Naive thymus-derived CD4-positive, alpha-beta T cell (primary cell): Measurements from ENCODE around the gene MAJIN. TPM values are rescaled to one million over a fixed set of nuclear protein-coding genes. Genes with fewer than 3 reads are reported as not detected.

Experiments used
- ATAC-seq: fragments of 150-1000 bp; cut with Tn5 transposase; 2 replicates; pipeline ENCODE4 v1.10.0; 2021; ENCODE audit warnings: mild to moderate bottlenecking, moderate library complexity
- CTCF ChIA-PET: fragments of 350-600 bp; sonication (Branson Sonifier 250); formaldehyde crosslinking; loops from one replicate; lab custom pipeline; 2021; ENCODE audit warnings: antibody characterized with exemption; lab: Charles Lee
- POLR2A ChIA-PET: fragments of 350-600 bp; sonication (Branson Sonifier 250); formaldehyde crosslinking; loops from one replicate; lab custom pipeline; 2021; ENCODE audit warnings: antibody characterized with exemption, inconsistent platforms; lab: Charles Lee
- DNase-seq, 9 donors: peaks; one replicate each; pipeline versions ENCODE4 v3.0.0 to v3.0.0-alpha.2; 2020 to 2022; ENCODE audit warnings: mixed read lengths in 1 of 9
- H3K27ac ChIP-seq: one replicate; pipeline ENCODE4 v1.7.0; 2013; ENCODE audit warnings: mild to moderate bottlenecking, low read depth, low read length, moderate library complexity
- H3K27me3 ChIP-seq, 2 donors: one replicate each; pipeline ENCODE4 v1.7.0; 2013; ENCODE audit warnings: low read length in 2 of 2, mild to moderate bottlenecking in 2 of 2, moderate library complexity in 2 of 2; ENCODE audit not compliant: control insufficient read depth in 2 of 2, insufficient read depth in 2 of 2
- H3K36me3 ChIP-seq, 3 experiments: 1 replicate in 2 of 3; 2 replicates in 1 of 3; pipeline ENCODE4 v1.7.0; 2013; ENCODE audit warnings: low read length in 3 of 3, mild to moderate bottlenecking in 3 of 3, moderate library complexity in 1 of 3; ENCODE audit not compliant: insufficient read depth in 3 of 3, control insufficient read depth in 2 of 3
- H3K4me1 ChIP-seq, 2 donors: one replicate each; pipeline ENCODE4 v1.7.0; 2013; ENCODE audit warnings: low read length in 2 of 2, mild to moderate bottlenecking in 2 of 2, moderate library complexity in 1 of 2; ENCODE audit not compliant: control insufficient read depth in 2 of 2, insufficient read depth in 2 of 2
- H3K4me3 ChIP-seq: 2 replicates; pipeline ENCODE4 v1.7.0; 2013; ENCODE audit warnings: mild to moderate bottlenecking, low read length
- H3K9me3 ChIP-seq, 3 experiments: 1 replicate in 2 of 3; 2 replicates in 1 of 3; pipeline ENCODE4 v1.7.0; 2013; ENCODE audit warnings: low read length in 3 of 3; ENCODE audit not compliant: control insufficient read depth in 2 of 3
- H3K27ac Mint-ChIP-seq, 9 donors: one replicate each; pipeline ENCODE4 v1.8.0; 2020 to 2022; ENCODE audit warnings: mixed read lengths in 9 of 9, mild to moderate bottlenecking in 8 of 9, moderate library complexity in 5 of 9, inconsistent platforms in 2 of 9
- H3K27me3 Mint-ChIP-seq, 5 donors: one replicate each; pipeline ENCODE4 v1.8.0; 2021 to 2022; ENCODE audit warnings: mixed read lengths in 5 of 5, mild to moderate bottlenecking in 1 of 5
- H3K36me3 Mint-ChIP-seq, 5 donors: one replicate each; pipeline ENCODE4 v1.8.0; 2020 to 2022; ENCODE audit warnings: mixed read lengths in 5 of 5, mild to moderate bottlenecking in 3 of 5, inconsistent platforms in 1 of 5
- H3K4me1 Mint-ChIP-seq, 7 donors: one replicate each; pipeline ENCODE4 v1.8.0; 2020 to 2022; ENCODE audit warnings: mixed read lengths in 7 of 7, mild to moderate bottlenecking in 3 of 7, inconsistent platforms in 1 of 7
- H3K4me3 Mint-ChIP-seq, 10 donors: one replicate each; pipeline ENCODE4 v1.8.0; 2020 to 2022; ENCODE audit warnings: mild to moderate bottlenecking in 10 of 10, mixed read lengths in 10 of 10, moderate library complexity in 6 of 10, inconsistent platforms in 2 of 10
- H3K9me3 Mint-ChIP-seq, 11 donors: one replicate each; pipeline ENCODE4 v1.8.0; 2020 to 2022; ENCODE audit warnings: mixed read lengths in 11 of 11, mild to moderate bottlenecking in 4 of 11, inconsistent platforms in 1 of 11, moderate library complexity in 1 of 11
- intact Hi-C, 2 donors: fragments of 100-400 bp; cut with micrococcal nuclease; formaldehyde crosslinking; loops; one replicate each; pipeline ENCODE4 v1.15.1; 2023
- polyA plus RNA-seq, 2 donors: library from polyadenylated mRNA; unstranded; fragments of 300-500 nt; fragmentation: Illumina TruSeq; gene quantifications; one replicate each; pipeline ENCODE4 v1.2.3, GENCODE V29; 2021
- total RNA-seq, 6 experiments: library from RNA in 5 of 6; stranded (reverse) in 5 of 6; gene quantifications; 1 replicate in 5 of 6; 2 replicates in 1 of 6; pipeline ENCODE4 v1.2.3 and lab custom pipeline; 2021 to 2026

MAJIN gene
- total and polyA plus RNA-seq, 7 experiments from 2014 or later = 0.48 to 1.2 (median 0.94) TPM; not detected in 2

DNA sequence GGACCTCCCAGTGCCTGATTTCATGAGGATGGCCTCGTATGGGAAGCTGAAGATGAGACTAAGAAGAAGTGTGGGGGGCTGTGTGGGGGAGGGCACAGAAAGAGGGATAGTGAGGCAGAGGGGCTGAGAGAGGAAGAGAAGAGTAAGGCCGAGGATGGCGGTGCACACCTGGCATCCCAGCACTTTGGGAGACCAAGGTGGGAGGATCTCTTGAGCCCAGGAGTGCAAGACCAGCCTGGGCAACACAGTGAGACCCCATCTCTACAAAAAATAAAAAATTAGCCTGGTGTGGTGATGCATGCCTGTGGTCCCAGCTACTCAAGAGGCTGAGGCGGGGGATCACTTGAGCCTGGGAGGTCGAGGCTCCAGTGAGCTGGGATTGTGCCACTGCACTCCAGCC, 80.0 kb downstream of the MAJIN start:
- Histone ChIP-seq H3K27ac (no peak overlapping the region), H3K9me3 (no peaks in the 10 kb centered on the region), H3K4me1 (peaks cover 10 to 20% of the 10 kb centered on the region in 2 donors), H3K36me3 (peaks cover 0 to 20% (median 0%) of the 10 kb centered on the region in 3 experiments), H3K4me3 (no peak overlapping the region), H3K27me3 (no peaks in the 10 kb centered on the region)
- Mint-ChIP-seq H3K36me3 (peaks cover 0 to 2% (median 0%) of the 10 kb centered on the region in 5 donors), H3K4me1 (peaks cover 10 to 15% (median 12%) of the 10 kb centered on the region in 7 donors), H3K4me3 (no peak overlapping the region), H3K27ac (peak overlapping the region in 3 of 9 donors; percentile 51 to 73 (median 66)), H3K27me3 (no peaks in the 10 kb centered on the region), H3K9me3 (peaks cover 0 to 4% (median 0%) of the 10 kb centered on the region in 11 donors)
- DNase-seq (no peak), ATAC-seq (no peak)
- CTCF ChIA-PET = interaction anchor here (1.3 to 30.3 kb wide), 2 partner anchors 19 to 36 kb away, joined by 3 to 945 read pairs; partner anchors contain the start of gene CDC42BPG
- POLR2A ChIA-PET = interaction anchor here (1.3 to 26.0 kb wide), 4 partner anchors 14 to 113 kb away, joined by 3 to 1324 read pairs (median 47); partner anchors contain the start of genes CDC42BPG, EHD1 and SF1
- intact Hi-C loops = no loop called here

- Histone ChIP-seq H3K4me3 (no peak overlapping the region), H3K9me3 (no peaks in the 10 kb centered on the region), H3K27me3 (no peaks in the 10 kb centered on the region), H3K36me3 (peaks cover 0 to 15% (median 0%) of the 10 kb centered on the region in 3 experiments), H3K4me1 (peaks cover 10 to 20% of the 10 kb centered on the region in 2 donors), H3K27ac (no peak overlapping the region)
- CTCF ChIA-PET = interaction anchor here (1.3 to 30.3 kb wide), 3 partner anchors 18 to 147 kb away, joined by 3 to 945 read pairs (median 4); partner anchors contain the start of genes CDC42BPG and RASGRP2
- Mint-ChIP-seq H3K4me1 (peaks cover 10 to 15% (median 12%) of the 10 kb centered on the region in 7 donors), H3K27ac (no peak overlapping the region), H3K36me3 (peaks cover 0 to 2% (median 0%) of the 10 kb centered on the region in 5 donors), H3K9me3 (peaks cover 0 to 4% (median 0%) of the 10 kb centered on the region in 11 donors), H3K4me3 (no peak overlapping the region), H3K27me3 (no peaks in the 10 kb centered on the region)
- no peak for ATAC-seq
- POLR2A ChIA-PET = interaction anchor here (1.3 to 26.0 kb wide), 4 partner anchors 14 to 113 kb away, joined by 3 to 1324 read pairs (median 47); partner anchors contain the start of genes CDC42BPG, EHD1 and SF1
- no peak for DNase-seq
- intact Hi-C loops = no loop called here
Observed at GRCh38 chr11:64891215-64891848, 80.6 kb downstream of the MAJIN start.

DNA sequence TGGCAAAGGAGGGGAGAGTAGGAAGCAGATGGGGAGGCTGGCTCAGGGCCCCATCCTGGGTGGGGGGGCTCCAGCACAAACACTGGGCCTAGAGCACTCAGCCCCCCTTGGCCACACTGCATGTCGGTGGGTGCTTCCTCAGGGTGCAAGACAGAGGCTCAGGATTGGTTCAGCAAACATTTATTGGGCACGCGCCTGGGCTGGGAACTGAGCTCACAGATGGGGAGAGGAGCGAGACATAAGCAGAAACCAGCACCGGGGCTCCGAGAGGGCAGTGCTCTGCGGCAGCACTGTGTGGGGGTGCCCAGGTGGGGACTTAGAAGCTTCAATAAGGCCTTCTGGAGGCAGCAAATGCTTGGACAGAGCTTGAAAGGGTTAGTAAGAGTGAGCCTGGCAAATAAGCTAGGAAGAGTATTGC, 81.4 kb downstream of the MAJIN start:
- DNase-seq (no peak), ATAC-seq (no peak)
- ChIA-PET POLR2A (interaction anchor here (0.9 to 26.0 kb wide), 4 partner anchors 9 to 112 kb away, joined by 3 to 1324 read pairs (median 48); partner anchors contain the start of genes CDC42BPG, EHD1 and SF1), CTCF (interaction anchor here (1.1 to 30.3 kb wide), 3 partner anchors 8 to 147 kb away, joined by 3 to 945 read pairs (median 4); partner anchors contain the start of genes CDC42BPG and RASGRP2)
- Histone ChIP-seq H3K9me3 (no peaks in the 10 kb centered on the region), H3K27ac (no peak overlapping the region), H3K4me3 (no peak overlapping the region), H3K36me3 (peaks cover 0 to 7% (median 0%) of the 10 kb centered on the region in 3 experiments), H3K27me3 (no peaks in the 10 kb centered on the region), H3K4me1 (peaks cover 10 to 21% of the 10 kb centered on the region in 2 donors)
- Mint-ChIP-seq H3K27ac (peak overlapping the region in 1 of 9 donors; percentile 67), H3K36me3 (peaks cover 0 to 2% (median 0%) of the 10 kb centered on the region in 5 donors), H3K4me3 (peak overlapping the region in 1 of 10 donors; percentile 13), H3K4me1 (peaks cover 16 to 22% (median 20%) of the 10 kb centered on the region in 7 donors), H3K9me3 (peaks cover 0 to 4% (median 0%) of the 10 kb centered on the region in 11 donors), H3K27me3 (no peaks in the 10 kb centered on the region)
- intact Hi-C loops = no loop called here

DNA sequence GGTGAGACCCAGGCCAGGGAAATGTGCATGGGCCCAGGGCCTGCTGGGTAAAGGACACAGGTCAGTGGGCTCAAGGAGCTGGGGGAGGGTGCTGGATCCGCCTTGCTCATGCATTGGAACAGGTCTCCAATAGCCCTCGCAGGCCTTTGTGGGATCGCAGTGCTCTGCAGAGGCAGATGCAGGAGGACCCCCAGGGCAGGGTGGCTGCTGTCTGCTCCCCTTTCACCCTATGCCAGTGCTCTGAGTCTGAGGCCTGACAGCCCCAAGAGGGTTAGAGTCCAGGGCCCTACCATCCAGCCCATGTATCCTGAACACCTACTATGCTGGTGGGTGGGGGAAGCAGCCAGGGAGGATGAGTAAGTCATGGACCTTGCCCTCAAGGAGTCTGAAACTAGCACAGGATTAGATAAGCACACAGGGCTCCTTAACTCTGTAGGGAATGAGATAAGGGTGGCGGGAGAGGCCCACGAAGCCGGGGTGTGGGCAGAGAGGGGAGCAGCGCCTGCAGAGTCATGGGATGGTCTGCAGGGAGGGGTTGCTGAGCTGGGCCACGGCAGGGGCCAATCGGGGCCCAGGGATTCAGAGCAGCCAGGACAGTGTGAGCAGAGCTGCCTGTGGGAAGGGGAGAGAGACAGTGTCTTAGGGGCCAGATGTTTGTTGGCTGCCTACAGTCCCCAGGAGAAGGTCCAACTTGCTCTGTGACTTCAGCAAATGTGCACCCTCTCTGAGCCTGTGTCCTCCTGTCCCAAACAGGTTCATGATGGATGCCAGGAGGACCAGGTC, 83.0 kb downstream of the MAJIN start:
- DNase-seq = no peak
- H3K4me3 ChIP-seq = no peak overlapping the region
- no peak overlapping the region for H3K27ac Mint-ChIP-seq
- no peaks in the 10 kb centered on the region for H3K9me3 ChIP-seq
- CTCF ChIA-PET = interaction anchor here (1.4 to 30.3 kb wide), 3 partner anchors 11 to 33 kb away, joined by 6 to 945 read pairs (median 11); partner anchors contain the start of genes CDC42BPG and EHD1
- H3K4me3 Mint-ChIP-seq = no peak overlapping the region
- no peaks in the 10 kb centered on the region for H3K36me3 ChIP-seq
- intact Hi-C loops = loop anchor here (1.0 kb wide), 3 partner anchors 11 to 42 kb away; partner anchors contain the start of gene EHD1 (in 2 of the 2)
- peak overlapping the region; percentile 34 for H3K27ac ChIP-seq
- H3K9me3 Mint-ChIP-seq = peaks cover 0 to 4% (median 0%) of the 10 kb centered on the region in 11 donors
- no peaks in the 10 kb centered on the region for H3K27me3 Mint-ChIP-seq
- peaks cover 13 to 25% of the 10 kb centered on the region in 2 donors for H3K4me1 ChIP-seq
- no peaks in the 10 kb centered on the region for H3K36me3 Mint-ChIP-seq
- no peak for ATAC-seq
- H3K4me1 Mint-ChIP-seq = peaks cover 20 to 31% (median 24%) of the 10 kb centered on the region in 7 donors
- no peaks in the 10 kb centered on the region for H3K27me3 ChIP-seq
- POLR2A ChIA-PET = interaction anchor here (0.7 to 26.0 kb wide), 6 partner anchors 11 to 1548 kb away, joined by 3 to 1324 read pairs (median 3); partner anchors contain the start of genes ARL2, CDC42BPG and EHD1

DNA sequence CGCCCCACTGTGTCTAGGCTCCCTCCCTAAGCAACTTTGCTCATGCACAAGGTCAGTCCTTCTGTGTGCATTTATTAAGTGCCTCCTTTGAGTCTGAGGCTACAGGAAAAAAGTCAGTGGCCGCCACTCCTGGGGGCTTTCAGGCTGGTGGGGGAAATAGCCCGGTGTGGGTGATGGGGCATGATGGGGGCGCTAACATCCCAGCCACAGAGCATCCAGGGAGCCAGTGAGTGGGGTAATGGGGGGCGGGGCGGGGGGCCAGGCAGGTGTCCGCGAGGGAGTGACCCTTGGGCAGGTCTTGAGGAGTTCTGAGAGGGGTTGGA, 83.5 kb downstream of the MAJIN start:
- Histone ChIP-seq H3K36me3 (no peaks in the 10 kb centered on the region), H3K27ac (peak overlapping the region; percentile 49), H3K4me1 (peaks cover 14 to 21% of the 10 kb centered on the region in 2 donors), H3K27me3 (no peaks in the 10 kb centered on the region), H3K4me3 (peak overlapping the region; percentile 50), H3K9me3 (no peaks in the 10 kb centered on the region)
- Mint-ChIP-seq H3K9me3 (peaks cover 0 to 4% (median 0%) of the 10 kb centered on the region in 11 donors), H3K4me1 (peaks cover 20 to 32% (median 24%) of the 10 kb centered on the region in 7 donors), H3K36me3 (no peaks in the 10 kb centered on the region), H3K27me3 (no peaks in the 10 kb centered on the region), H3K27ac (peak overlapping the region in 7 of 9 donors; percentile 8 to 95 (median 83)), H3K4me3 (peak overlapping the region; percentile 15 to 89 (median 80))
- POLR2A ChIA-PET = interaction anchor here (0.7 to 26.0 kb wide), 7 partner anchors 11 to 1883 kb away, joined by 3 to 1324 read pairs (median 4); partner anchors contain the start of genes ARL2, CDC42BPG, EHD1 and RASGRP2
- no peak for ATAC-seq
- CTCF ChIA-PET = interaction anchor here (1.4 to 30.3 kb wide), 3 partner anchors 10 to 32 kb away, joined by 6 to 945 read pairs (median 11); partner anchors contain the start of genes CDC42BPG and EHD1
- intact Hi-C loops = loop anchor here (1.0 kb wide), 3 partner anchors 10 to 41 kb away; partner anchors contain the start of gene EHD1 (in 2 of the 2)
- DNase-seq = no peak
